ENCODE data around the gene CYP46A1. TPM values are rescaled to one million over a fixed set of nuclear protein-coding genes. Genes with fewer than 3 reads are reported as not detected.

The CYP46A1 gene
- polyA plus RNA-seq, 1 donor, result 3.4 TPM

DNA sequence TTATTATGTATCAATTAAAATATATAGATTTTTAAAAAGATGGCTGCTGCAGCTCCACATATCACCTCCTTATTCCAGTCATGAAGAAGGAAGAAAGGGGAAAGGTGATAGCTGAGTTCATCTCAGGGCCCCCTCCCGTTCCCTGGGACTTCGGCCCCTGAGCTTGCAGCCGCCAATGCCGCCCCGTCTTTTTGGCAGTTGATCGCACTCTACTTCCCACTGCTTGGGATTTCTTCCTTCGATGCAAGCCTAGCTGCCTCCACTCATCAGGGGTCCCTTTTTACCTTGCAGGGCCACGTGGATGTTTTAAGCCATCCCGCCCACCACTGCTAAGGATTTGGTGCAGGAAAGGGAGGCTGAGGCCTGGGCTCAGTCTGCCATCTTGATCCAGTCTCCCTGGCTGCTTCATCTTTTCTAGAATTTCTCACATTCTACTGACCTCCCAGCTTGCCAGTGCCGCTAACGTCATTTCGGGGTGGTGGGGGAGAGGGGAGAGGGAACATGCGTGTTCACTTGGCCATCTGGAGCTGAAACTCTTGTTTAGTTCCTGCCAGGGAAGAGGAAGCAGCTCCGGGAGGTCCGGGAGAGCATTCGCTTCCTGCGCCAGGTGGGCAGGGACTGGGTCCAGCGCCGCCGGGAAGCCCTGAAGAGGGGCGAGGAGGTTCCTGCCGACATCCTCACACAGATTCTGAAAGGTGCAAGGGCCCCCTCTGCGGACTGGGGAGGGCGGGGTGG is 31.3 kb downstream of the CYP46A1 start:
- no peak for DNase-seq

DNA sequence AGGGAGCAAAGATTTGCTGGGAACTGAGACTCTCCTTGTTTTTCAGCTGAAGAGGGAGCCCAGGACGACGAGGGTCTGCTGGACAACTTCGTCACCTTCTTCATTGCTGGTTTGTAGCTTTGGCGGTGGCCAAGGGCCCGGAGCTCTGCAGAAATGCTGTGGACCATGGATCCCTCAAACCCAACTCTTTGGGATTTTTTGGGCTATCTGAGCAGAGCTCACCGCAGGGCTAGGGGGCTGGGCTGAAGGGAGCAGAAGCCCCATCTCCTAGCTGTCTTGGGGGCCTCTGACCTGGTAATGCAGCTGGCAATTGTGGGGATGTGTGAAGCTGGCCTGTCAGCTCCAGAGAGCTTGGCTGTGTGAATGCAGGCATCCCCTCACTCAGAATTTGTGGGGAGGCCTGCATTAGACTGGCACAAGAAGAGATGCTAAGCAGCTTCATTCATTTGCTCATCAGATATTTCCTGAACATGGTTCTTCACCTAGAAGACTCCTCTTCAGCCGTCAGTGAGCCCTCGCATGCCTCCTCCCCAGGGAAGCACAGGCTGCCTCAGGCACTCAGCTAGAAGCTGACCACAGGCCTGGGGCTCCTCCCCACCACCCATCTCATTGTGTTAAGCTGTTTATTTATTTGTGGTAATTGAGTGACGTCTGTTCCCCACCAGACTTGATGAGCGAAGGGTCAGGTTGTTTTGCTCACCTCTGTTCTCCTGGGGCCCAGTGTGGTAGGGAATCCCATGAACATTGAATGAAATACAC is 32.2 kb downstream of the CYP46A1 start:
- DNase-seq, result no peak

DNA sequence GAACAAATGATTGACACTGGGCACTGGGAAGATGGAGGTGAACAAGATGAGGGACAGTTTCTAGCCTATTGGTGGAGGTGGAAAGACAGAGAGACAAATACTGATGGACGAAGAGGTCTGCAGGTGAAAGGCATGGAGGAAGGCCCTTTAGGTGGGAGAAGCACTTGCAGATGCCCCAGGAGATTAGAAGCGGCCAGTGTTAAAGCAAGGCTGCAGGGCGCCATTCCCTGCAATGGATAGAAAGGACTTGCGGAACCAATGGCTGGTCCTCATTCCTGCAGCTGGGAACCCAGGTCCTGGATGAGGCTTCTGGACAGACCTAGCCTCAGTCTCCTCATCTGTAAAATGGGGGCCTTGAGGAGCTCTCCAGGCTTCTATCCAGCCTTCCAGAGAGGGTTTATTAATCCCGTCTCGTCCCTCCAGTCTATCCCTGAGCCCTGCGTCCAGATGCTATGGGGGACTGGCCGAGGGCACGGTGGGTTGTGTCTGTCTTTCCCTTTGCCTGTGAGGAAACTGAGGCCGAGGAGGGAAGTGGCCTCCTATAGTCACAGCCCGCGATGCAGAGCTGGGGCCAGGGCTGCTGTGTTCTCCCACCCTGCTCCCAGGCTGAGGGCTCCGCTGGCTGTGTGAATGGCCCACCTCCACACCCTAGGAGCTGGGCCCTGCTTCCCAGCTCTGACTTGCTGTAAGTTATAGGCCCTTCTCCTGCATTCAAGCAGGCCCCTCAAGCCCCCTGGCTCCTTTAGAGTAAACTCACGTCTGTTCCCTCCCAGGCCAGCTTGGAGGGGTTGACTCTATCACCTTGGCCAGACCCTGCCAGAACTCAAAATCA is 33.0 kb downstream of the CYP46A1 start:
- DNase-seq, result no peak

DNA sequence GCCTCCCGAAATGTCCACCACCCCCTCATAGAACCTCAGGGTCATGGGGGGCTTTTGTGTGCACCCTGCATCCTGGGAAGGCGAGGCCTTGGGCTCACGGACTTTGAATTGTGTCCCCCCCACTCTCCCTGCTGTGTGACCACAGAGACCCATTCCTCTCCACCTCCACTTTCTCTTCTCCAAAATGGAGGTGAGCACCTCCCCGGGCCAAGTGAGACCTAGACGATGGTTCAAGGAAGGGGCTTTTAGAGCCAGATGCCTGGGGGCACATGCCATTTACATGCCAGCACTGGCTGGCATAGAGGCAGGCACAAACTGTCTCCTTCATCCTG is 33.5 kb downstream of the CYP46A1 start:
- DNase-seq, result no peak

DNA sequence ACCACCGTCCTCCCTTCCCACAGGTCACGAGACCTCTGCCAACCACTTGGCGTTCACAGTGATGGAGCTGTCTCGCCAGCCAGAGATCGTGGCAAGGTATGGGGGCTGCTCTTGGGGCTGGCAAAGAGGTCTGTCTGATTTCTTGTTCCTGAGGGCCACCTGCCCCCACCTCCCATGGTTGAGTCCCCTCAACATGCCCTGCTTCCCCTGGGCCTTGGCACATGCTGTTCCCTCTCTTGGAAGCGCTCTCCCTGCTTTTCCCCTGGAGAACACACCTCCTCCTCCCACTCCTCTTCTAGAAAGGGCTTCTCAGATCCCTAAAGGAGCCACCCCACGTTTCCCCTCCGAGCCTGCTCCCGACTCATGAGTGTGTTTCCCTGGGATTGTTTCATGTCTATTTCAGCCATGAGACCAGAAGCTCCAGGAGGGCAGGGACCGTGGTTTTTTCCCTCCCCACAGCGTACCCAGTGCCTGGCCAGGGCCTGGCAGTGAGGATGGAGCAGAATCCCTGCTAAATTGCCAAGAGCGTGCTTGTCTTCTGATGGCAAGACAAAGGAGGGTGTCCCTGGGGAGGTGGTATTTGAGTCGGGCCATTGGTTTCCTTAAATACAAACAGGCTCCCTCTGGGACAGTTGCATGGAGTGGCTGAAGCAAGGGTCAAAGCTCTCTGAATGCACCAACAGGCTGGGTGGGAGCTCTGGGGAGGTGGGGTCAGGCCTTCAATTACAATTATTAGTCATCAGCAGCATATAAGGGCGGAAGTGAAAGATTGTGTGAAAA is 34.1 kb downstream of the CYP46A1 start:
- DNase-seq, result no peak

DNA sequence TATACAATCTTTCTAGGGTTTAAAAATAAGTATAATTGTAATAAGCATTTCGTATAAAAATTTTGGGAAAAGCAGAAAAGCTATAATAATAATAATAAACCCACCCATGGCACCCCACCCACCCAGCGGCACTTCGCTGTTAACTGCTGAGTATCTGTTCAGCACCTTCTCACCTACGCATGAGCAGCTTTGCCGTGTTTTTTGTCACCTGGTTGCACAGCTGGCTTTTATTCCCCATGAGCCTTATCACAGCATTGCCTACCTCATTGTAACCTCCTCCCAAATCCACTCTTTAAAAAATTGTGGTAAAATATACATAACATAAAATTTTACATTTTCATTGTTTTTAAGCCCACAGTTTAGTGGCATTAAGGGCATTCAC is 34.7 kb downstream of the CYP46A1 start:
- no peak for DNase-seq

DNA sequence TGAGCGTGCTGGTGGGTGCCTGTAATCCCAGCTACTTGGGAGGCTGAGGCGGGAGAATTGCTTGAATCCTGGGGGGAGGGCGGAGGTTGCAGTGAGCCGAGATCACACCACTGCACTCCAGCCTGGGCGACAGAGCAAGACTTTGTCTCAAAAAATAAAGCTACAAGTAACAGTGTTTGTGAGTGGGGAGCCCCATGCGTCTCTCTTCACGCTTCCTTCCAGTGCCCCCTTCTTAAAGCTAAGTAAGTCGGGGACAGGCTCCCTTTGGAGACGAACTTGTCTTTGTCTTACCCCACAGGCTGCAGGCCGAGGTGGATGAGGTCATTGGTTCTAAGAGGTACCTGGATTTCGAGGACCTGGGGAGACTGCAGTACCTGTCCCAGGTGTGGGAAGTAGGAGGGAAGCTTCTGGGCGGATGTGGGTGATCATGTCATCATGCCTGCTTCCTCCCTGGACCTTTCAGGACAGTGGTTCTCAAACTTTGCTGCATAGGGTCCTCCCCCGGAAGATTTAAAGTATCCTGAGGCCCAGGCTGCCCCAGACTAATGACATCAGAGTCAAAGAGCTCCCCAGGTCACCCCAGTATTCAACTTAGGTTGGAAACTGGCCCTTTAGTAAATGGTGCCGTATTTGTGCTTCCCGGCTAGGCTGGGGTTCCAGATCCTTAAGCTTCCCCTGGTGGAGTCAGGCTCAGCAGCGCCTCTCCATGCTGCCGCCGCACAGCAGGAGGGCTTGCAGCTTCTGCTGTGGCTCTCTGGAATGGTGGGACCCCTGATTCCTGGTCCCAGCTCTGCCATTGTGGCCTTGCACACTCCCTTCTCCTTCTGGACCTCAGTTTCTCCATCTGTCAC is 37.1 kb downstream of the CYP46A1 start:
- no peak for DNase-seq

DNA sequence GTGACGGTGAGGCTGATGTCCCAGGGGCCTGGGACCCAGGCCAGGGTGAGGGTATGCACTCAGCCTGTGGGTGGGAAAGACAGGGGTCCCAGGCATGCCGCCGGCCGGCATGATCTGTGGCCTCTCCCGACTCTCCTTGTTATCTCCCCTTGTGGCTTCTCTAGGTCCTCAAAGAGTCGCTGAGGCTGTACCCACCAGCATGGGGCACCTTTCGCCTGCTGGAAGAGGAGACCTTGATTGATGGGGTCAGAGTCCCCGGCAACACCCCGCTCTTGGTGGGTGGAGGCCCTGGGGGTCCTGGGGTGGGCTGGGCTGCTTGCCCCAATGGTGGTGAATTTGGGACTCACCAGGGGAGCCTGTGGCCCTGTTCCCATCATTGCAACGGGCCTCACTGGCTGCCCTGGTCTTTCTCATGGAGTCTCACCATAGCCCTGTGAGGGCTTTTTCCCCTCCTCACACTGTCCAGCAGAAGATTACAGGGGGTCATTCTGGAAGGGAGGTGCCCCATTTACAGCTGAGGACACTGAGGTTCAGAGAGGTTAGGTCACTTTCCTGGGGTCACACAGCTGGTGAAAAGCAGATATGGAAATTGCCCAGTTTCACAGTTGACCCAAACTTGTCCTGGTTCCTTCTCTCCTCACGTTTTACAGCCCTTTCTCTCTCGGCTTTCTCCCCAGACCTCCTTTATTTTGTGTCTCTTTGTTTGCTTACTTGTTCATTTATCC is 37.9 kb downstream of the CYP46A1 start:
- DNase-seq, result no peak

DNA sequence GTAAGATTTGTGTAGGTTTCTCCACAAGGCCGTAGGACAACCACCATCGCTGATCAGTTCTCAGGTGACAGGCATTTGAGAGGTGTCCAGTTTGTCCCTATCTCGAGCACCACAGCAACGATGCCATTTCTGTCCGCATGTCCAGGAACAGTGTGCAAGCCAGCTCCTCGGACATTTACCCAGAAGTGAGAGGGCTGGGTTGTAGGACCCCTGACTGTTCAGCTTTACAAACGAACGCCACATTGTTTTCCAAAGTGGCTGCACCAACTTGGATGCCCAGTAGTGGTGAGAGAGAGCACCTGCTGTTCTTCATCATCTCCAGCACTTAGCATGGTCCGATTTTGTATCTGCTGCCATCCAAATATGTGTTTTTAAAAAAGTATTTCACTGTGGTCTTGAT is 38.6 kb downstream of the CYP46A1 start:
- DNase-seq, result no peak

DNA sequence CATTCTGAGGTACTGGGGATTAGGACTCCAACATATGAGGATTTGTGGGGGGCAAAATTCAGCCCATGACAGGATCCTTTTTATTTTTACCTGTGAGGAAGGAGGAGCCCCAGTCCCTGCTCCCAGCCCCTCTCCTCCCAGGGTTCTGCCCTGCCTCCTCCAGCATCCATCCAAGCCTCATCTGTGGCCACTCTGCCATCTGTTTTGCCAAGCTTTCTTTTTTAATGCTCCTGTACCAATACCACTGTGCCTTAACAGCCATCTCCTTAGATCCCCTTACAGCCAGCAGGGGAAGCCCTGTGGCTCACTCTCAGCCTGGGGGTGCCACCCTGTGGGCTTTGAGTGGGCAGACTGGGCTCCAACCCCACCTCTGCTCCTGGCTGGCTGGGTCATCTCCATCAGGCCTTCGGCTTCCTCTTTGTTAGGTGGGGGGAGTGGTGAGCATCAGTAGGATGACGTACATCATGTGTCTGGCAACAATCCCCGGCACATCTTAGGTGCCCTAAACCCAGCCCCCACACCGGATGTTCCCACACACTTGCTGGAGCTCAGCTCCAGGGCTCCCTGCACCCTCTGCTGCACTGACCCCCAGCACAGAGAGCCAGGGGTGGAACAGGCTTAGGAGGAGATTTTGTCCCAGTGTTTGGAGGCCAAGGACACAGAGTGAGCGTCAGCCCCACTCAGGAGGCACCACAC is 40.2 kb downstream of the CYP46A1 start:
- DNase-seq, result no peak

DNA sequence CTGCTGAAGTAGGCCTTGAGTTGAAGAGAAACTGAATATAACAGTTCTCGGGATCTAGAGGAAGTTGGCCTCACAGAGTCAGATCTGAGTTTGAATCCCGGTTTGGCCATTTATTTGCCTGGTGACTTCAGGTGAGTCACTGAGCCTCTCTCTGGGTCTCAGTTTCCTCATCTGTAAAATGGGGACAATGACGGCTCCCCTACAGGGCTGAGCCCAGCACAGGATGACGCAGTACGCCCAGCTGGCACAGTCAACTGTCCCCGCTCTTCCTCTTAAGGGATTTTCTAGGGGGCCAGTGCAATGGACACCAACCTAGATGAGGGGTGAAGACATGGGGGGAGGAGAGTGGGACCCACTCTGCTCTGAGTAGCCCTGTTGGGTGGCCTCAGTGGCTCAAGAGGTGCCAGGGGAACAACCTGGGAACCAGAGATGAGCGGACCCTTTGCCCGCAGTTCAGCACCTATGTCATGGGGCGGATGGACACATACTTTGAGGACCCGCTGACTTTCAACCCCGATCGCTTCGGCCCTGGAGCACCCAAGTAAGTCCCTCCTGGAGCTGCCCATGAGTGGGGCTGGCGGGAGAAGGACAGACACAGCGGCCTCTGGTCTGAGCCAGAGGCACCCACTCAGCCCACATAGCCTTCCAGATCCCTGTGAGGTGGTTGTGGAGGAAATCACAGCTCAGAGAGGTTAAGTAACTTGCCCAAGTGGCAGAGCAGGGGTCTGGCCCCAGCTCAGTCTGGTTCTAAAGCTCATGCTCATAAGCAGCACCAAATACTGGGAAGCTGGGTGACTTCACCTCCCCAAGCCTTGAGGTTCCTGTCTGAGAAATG is 41.1 kb downstream of the CYP46A1 start:
- no peak for DNase-seq

DNA sequence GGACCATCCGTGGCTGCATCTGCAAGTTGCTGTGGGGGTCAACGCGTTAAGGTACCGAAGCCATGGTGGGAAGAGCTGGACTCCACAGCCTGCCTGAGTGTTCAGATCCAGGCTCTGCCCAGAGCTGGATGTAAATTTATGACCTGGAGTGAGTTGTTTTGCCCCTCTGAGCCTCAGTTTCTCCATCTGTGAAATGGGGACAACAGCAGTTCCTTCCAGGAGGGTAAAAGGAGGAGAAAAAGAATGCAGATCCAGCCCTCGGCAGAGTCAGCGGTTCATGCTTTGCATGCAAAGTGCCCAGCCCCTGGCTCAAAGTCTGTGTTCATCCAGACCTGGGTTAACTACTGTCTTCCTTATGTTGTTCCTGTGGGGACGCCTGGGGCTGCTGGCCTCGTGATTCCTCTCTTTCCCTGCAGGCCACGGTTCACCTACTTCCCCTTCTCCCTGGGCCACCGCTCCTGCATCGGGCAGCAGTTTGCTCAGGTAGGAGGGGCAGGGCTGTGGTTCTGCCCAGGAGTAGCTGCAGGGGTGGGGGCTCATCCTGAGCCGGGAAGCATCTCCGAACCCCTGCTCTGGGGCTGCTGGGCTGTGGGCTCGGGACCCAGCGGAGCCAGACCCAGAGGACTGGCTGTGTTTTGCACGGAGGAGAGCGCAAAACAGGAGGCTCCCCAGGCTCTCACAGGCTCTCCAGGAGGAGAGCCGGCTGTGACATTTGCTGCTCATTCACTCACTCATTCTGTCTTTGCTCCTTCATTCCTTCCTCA is 41.9 kb downstream of the CYP46A1 start:
- no peak for DNase-seq

DNA sequence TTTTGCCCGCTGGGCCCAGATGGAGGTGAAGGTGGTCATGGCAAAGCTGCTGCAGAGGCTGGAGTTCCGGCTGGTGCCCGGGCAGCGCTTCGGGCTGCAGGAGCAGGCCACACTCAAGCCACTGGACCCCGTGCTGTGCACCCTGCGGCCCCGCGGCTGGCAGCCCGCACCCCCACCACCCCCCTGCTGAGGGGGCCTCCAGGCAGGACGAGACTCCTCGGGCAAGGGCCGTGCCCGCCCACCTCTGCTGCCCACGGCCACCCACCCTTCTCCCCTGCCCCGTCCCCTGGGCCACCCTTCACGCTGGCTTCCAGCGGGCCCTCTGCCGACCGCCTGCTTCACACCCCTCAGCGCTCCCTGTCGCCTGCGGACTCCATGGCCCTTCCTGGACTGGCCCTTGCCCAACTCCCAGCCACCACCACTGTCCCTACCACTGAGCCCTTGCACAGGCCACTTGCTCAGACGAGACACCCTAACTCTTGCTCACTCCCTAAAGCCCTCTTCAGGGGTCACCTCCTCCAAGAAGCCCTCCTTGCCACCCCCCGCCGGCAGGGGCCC is 42.5 kb downstream of the CYP46A1 start:
- DNase-seq, result no peak

DNA sequence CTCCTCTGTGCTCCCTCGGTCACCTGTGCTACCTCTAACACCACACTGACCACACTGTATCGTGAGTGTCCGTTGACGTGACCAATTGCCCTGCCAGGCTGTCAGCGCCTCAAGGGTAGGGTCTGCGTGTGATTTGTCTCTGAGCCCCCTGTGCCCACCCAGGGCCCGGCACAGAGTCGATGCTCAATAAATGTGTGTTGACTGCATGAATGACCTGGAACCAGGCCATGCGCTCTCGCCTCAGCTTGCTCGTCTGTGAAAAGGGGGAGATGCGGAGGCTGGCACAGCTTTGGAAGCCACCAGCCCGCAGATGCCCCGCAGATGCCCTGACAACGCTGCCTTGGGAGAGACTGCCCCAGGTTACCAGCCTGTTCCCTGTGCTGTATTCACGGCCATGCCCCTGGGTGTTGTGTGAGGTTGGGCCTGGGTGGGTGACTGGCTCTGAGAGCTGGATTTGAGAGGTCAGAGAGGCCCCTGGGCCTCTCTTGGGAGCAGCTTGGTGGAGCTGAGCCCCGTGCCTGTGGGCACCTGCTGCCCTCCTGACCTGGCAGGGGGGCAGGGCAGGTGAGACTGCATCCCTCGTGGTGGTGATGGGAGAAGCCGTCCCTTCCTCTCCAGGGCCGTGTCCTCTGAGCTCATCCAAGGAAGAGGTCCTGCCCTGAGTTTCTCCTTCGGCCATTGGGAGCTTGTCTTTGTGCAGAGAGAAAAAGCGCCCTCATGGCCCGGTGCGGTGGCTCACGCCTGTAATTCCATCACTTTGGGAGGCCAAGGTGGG is 43.2 kb downstream of the CYP46A1 start:
- no peak for DNase-seq

DNA sequence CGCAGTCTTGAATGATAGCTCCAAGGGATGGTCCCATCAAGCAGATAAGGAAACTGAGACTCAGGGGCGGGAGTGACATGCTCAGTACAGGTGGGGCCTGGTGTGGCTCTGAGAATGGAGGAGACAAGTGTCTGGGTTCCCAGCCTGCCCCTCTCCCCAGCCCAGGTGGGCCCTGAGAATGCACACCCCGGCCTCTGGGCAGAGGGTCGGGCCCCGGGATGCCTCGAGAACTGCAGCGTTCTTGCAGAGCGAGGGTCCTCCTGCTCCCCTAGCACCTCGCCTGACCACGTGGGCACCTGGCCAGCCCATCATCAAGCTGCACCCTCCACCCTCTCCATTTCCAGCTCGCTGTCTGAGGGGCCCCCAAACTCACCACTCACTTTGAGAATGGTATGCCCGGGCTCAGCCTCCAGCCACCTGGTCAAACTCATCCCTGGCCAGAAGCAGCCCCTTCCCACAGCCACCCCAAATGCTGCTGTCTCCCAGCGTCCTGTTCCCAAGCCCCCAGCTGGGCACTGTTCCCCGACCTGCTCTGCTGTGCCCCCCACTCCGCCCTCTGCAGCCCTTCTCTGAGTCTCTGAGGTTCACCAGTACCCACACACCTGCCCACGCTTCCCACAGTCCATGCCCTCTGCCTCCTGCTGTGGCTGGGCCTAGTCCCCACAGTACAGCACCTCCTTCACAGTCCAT is 44.3 kb downstream of the CYP46A1 start:
- no peak for DNase-seq

DNA sequence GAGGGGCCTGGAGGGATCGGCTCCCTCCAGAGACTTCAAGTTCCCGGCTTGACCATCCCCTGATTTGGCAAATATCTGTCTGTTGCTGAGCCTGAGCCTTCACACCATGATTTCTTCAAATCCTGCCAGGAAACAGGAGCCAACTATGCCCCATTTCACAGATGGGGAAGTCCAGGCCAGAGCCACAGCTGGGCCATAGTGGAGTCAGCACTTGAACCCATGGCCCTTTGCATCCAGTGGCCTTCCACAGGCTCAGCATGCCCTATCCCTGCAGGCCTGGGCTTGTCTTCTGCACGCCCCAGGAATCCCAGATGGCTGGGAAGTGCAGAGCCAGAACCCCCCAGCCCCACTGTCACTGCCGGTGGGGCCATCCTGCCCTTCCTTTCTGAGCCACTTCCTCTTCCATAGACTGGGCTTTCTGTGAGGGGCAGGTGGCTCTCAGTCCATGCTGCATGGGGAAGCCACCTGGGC is 44.9 kb downstream of the CYP46A1 start:
- no peak for DNase-seq
